ENCODE results near the gene GATA2.

DNA sequence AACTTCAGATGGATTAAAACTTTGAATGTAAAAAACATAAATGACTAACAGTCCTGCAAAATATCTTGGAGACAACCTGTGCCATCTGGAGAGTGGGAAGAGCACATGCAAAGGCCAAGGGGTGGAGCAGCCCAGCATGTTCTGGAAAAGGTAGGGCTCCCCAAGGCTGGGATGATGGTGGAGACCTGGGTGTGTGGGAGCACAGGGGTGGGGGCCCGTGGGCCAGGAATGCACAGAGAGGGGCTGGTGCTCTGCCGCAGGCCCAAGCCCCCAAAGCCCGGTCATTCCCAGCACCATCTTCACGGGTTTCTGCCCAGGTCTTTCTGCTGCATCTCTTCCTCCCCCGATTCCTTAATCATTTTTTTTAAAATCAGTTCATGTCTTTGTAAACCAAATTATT, 9.7 kb upstream of the GATA2 start:
- TF ChIP-seq, protein P1, sequence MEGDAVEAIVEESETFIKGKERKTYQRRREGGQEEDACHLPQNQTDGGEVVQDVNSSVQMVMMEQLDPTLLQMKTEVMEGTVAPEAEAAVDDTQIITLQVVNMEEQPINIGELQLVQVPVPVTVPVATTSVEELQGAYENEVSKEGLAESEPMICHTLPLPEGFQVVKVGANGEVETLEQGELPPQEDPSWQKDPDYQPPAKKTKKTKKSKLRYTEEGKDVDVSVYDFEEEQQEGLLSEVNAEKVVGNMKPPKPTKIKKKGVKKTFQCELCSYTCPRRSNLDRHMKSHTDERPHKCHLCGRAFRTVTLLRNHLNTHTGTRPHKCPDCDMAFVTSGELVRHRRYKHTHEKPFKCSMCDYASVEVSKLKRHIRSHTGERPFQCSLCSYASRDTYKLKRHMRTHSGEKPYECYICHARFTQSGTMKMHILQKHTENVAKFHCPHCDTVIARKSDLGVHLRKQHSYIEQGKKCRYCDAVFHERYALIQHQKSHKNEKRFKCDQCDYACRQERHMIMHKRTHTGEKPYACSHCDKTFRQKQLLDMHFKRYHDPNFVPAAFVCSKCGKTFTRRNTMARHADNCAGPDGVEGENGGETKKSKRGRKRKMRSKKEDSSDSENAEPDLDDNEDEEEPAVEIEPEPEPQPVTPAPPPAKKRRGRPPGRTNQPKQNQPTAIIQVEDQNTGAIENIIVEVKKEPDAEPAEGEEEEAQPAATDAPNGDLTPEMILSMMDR (IDR thresholded peaks at IDR 0.05), result no peak
- no peak for TF ChIP-seq POLR2A (IDR thresholded peaks at IDR 0.05)
- TF ChIP-seq POLR2AphosphoS5 (IDR thresholded peaks at IDR 0.05), result no peak
- TF ChIP-seq EP300 (IDR thresholded peaks at IDR 0.05), result no peak

Data from gastroesophageal sphincter (tissue), 3 donors.